HG03571 (cell line): ENCODE measurements around the gene ENO2.

Experiments used
- ATAC-seq: cut with Tn5 transposase; IDR thresholded peaks from one replicate; pipeline ENCODE4 v1.9.1; 2021; ENCODE audit not compliant: unreplicated experiment

Gene ENO2

DNA sequence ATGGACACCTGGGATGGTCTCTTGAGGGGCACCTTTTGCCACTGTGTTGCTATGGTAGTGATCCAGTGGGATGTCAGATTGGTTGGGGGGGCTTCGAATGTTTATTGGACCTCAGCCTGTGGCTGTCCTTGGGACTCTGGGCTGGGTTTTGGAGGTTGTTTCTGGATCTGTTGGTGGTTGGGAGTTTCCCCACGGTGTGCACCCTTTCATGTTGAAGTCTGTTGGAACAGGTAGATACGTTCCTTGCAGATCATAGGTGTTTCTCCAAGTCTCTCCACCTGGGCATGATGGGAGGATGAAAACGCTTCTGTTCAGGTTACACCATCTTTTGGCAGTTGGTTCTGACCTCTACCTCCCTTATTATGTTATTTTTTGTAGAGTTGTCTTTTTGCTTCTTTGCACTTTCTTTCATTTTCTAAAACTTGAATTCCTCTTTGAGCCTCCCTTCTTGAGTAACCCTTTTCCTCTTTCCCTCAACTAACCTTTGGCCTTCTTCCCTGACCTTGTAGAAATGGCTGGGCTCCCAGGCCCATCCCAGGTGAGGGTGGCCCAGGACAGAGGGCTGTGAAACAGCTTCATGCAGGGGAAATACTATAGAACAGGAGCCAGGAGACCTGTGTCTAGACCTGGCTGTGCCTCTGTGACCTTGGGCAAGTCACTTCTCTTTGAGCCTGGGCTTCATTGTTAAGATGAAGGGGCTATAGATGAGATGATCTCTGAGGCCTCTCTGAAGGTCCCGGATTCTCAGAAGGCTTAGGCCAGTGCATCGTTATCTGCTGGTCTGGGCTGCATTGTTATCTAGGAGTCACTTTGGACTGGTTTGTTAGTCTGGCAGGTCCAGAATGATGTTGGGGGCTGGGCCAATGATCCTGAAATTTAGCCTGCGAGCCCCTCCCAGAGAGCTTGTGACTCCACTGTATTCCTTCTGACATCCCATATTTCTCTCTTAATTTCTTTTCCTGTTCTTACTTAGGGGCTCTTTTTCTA lies 15.4 kb downstream of the ENO2 start:
- no peak for ATAC-seq

- no peak for ATAC-seq
These were observed 18.4 kb downstream of the ENO2 start for GRCh38 chr12:6932766-6933165.

GRCh38 chr12:6934110-6934509 lies 19.7 kb downstream of the ENO2 start:
- ATAC-seq = no peak

- ATAC-seq = no peak
These were observed 21.2 kb downstream of the ENO2 start for GRCh38 chr12:6935371-6936193.

GRCh38 chr12:6936194-6936635 lies 21.8 kb downstream of the ENO2 start:
- no peak for ATAC-seq

DNA sequence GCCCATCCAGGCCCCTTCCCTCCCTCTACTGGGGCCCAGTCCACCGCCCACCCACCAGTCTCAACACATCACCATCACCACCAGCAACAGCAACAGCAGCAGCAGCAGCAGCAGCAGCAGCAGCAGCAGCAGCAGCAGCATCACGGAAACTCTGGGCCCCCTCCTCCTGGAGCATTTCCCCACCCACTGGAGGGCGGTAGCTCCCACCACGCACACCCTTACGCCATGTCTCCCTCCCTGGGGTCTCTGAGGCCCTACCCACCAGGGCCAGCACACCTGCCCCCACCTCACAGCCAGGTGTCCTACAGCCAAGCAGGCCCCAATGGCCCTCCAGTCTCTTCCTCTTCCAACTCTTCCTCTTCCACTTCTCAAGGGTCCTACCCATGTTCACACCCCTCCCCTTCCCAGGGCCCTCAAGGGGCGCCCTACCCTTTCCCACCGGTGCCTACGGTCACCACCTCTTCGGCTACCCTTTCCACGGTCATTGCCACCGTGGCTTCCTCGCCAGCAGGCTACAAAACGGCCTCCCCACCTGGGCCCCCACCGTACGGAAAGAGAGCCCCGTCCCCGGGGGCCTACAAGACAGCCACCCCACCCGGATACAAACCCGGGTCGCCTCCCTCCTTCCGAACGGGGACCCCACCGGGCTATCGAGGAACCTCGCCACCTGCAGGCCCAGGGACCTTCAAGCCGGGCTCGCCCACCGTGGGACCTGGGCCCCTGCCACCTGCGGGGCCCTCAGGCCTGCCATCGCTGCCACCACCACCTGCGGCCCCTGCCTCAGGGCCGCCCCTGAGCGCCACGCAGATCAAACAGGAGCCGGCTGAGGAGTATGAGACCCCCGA lies 22.5 kb downstream of the ENO2 start:
- peak; percentile 1 for ATAC-seq

DNA sequence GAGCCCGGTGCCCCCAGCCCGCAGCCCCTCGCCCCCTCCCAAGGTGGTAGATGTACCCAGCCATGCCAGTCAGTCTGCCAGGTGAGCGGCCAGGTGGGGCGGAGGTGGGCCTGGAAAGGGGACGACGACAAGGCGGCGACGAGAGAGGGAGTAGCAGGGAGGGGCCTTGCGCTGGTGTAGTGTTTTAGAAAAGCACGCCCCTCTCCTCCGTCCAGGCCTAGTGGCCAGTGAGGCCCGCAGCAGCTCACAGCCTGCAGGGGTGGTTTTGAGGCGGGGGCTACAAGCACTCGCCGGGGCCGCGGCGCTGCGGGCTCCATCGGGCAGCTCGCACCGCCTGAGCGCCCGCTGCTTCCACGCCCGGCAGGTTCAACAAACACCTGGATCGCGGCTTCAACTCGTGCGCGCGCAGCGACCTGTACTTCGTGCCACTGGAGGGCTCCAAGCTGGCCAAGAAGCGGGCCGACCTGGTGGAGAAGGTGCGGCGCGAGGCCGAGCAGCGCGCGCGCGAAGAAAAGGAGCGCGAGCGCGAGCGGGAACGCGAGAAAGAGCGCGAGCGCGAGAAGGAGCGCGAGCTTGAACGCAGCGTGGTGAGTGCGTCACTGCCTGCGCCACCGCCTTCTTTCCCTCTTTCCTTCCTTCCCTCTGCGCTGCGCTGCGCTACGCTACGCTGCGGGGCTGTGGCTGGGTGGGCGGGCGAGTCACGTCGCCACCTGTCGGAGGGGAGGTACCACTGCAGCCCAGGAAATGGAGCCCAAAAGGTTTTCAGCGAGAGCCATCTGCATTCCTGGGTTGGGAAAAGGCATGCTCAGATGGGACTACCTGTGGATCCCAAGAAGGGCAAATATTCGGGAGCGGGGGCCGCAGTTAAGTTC lies 23.3 kb downstream of the ENO2 start:
- peak; percentile 79 for ATAC-seq

DNA sequence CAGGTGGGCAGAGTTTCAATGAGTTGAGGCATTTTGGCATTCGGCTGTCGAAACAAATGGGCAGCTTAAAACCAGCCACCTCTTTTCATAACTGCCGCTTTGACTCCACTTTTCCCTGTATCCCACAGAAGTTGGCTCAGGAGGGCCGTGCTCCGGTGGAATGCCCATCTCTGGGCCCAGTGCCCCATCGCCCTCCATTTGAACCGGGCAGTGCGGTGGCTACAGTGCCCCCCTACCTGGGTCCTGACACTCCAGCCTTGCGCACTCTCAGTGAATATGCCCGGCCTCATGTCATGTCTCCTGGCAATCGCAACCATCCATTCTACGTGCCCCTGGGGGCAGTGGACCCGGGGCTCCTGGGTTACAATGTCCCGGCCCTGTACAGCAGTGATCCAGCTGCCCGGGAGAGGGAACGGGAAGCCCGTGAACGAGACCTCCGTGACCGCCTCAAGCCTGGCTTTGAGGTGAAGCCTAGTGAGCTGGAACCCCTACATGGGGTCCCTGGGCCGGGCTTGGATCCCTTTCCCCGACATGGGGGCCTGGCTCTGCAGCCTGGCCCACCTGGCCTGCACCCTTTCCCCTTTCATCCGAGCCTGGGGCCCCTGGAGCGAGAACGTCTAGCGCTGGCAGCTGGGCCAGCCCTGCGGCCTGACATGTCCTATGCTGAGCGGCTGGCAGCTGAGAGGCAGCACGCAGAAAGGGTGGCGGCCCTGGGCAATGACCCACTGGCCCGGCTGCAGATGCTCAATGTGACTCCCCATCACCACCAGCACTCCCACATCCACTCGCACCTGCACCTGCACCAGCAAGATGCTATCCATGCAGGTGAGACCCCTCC lies 24.2 kb downstream of the ENO2 start:
- no peak for ATAC-seq

GRCh38 chr12:6939191-6939540 lies 24.8 kb downstream of the ENO2 start:
- ATAC-seq = no peak

DNA sequence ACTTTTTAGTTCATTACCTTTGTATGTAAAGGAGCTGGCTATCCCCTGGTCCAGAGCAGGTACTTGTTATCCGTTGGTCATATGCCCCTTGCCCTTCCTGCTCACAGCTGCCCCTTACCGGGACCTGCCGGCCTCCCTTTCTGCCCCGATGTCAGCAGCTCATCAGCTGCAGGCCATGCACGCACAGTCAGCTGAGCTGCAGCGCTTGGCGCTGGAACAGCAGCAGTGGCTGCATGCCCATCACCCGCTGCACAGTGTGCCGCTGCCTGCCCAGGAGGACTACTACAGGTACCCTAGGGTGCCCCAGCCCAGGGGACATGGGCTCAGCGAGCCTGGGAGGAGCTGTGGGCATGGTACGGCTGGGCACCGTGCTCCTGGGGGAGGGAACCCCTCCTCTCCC lies 26.9 kb downstream of the ENO2 start:
- no peak for ATAC-seq

DNA sequence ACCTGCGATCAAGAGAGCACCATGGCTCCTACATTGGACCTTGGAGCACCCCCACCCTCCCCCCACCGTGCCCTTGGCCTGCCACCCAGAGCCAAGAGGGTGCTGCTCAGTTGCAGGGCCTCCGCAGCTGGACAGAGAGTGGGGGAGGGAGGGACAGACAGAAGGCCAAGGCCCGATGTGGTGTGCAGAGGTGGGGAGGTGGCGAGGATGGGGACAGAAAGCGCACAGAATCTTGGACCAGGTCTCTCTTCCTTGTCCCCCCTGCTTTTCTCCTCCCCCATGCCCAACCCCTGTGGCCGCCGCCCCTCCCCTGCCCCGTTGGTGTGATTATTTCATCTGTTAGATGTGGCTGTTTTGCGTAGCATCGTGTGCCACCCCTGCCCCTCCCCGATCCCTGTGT lies 27.4 kb downstream of the ENO2 start:
- no peak for ATAC-seq

- ATAC-seq = no peak
These were observed 27.9 kb downstream of the ENO2 start for GRCh38 chr12:6942331-6942665.

GRCh38 chr12:6943389-6943721 lies 29.0 kb downstream of the ENO2 start:
- ATAC-seq = peak; percentile 24

DNA sequence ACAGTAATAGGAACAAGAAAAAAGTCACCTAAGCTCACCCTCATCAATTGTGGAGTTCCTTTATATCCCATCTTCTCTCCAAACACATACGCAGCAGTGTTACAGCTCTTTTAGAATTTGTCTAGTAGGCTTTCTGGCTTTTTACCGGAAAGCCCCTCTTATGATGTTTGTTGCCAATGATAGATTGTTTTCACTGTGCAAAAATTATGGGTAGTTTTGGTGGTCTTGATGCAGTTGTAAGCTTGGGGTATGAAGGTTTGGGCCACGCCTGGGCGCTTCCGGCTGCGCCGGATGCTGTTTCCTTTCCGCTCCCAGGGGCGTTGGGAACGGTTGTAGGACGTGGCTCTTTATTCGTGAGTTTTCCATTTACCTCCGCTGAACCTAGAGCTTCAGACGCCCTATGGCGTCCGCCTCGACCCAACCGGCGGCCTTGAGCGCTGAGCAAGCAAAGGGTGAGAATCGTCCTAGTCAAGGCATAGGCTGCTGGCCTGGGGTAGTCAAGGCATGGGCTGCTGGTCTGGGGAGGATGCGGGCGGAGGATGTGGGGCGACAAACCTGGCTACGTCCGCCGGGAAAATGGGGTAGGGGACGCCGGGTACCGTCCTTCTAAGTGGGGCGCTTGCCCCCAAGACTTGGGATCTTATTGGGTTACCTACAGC lies 29.5 kb downstream of the ENO2 start, which contains the start of the genes C12orf57 and RNU7-1:
Gene C12orf57 (plus strand): TSS at position 301 of the 659 bp plus-strand sequence. CDS start 100 bp downstream, at position 401.
Gene RNU7-1 (plus strand): TSS at position 95 of the 659 bp plus-strand sequence.
- peak; percentile 23 for ATAC-seq

GRCh38 chr12:6944381-6945186 lies 30.2 kb downstream of the ENO2 start:
- ATAC-seq = peak; percentile 41

DNA sequence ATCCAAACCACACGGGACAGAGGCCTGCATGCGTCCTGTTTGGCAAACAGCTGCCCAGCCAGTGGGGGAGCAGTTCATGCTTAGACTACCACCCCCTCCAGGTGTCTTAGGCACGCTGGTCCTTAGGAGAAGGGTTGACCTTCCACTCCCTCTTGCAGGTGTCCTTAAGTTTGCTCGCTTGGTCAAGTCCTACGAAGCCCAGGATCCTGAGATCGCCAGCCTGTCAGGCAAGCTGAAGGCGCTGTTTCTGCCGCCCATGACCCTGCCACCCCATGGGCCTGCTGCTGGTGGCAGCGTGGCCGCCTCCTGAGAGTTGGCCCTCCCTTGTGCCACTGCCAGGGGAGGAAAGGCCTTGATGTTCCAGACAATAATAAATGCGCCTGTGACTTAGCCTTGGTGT lies 31.2 kb downstream of the ENO2 start:
- no peak for ATAC-seq

DNA sequence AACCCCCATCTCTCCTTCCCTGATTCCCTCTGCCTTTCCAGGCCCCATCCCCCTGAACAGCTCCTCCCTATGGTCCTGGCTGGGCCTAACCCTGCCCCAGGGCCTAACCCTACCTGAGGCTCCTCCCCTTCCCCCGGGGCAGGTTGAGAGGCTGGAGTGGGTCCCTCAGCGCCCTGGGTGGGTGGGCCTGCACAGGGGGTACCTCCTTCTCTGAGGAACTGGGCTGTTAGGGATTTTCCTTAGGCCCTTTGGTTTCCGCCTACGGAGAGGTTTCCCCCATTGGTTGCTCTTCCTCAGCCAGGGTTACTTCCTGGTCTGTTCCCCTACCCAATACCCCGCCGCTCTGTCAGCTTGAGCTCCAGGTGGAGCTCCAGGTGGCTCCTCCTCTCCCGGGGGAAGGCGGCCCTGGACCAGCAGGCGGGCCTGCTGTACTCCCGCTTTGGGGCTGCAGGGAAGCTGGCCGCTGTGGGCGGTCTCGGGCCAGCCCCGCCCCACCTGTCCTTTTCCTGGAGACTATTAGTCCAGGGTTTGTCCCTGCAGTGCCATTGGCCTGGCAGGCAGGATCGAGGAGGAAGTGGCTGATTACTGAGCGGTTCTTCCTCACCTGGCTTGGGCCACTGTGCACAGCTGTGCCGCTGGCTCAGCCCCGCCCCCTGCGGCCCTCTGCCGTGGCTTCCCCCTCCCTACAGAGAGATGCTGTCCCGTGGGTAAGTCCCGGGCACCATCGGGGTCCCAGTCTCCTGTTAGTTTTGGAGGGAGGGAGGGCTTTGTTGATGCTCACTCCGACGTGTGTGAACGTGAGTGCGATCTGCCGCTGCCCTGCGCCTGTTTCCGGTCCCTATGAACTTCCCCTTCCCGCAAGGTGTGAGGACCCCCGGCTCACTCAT lies 31.9 kb downstream of the ENO2 start:
- ATAC-seq = no peak
